Fibroblast of villous mesenchyme (primary cell): Measurements from ENCODE around the gene DNM3. TPM values are rescaled to one million over a fixed set of nuclear protein-coding genes. Genes with fewer than 3 reads are reported as not detected.

Experiments
- DNase-seq: peaks from one replicate; pipeline ENCODE4 v3.0.0-alpha.2; 2010; ENCODE audit warnings: low read depth
- H3K4me3 ChIP-seq: 2 replicates; pipeline ENCODE4 v1.5.1; 2011; ENCODE audit warnings: low read depth, mild to moderate bottlenecking, low read length
- total RNA-seq: library from RNA; depleted of rRNA; stranded (reverse); fragments of >200 nt; gene quantifications from 2 replicates; pipeline ENCODE4 v1.2.3, GENCODE V29; 2012
- TF ChIP-seq, protein P1 (sequence below): IDR thresholded peaks from 2 replicates; pipeline ENCODE4 v1.5.1; 2012; ENCODE audit warnings: low read depth, mild to moderate bottlenecking, low read length; ENCODE audit not compliant: insufficient read depth

DNM3 gene
- total RNA-seq, 1 donor = 2.2 TPM

DNA sequence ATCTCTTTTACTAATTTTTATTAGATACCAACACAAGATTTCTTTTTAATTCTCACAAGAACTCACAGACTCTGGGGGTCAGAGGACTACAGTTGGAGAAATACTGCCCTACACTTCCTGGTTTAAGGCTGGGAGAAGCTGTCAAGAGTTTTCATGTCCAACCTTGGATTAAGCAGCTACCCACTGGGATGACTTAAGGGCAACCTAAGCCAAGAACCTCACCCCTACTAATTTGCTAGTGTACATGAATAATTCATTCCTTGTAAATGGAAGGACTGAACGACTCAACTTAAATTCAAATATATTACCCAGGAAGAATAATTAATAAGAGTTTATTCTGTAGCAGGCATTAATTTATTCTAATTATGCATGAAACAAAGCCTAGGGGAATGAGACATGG lies 396.9 kb downstream of the DNM3 start:
- no peak overlapping the region for H3K4me3 ChIP-seq
- TF ChIP-seq, protein P1, sequence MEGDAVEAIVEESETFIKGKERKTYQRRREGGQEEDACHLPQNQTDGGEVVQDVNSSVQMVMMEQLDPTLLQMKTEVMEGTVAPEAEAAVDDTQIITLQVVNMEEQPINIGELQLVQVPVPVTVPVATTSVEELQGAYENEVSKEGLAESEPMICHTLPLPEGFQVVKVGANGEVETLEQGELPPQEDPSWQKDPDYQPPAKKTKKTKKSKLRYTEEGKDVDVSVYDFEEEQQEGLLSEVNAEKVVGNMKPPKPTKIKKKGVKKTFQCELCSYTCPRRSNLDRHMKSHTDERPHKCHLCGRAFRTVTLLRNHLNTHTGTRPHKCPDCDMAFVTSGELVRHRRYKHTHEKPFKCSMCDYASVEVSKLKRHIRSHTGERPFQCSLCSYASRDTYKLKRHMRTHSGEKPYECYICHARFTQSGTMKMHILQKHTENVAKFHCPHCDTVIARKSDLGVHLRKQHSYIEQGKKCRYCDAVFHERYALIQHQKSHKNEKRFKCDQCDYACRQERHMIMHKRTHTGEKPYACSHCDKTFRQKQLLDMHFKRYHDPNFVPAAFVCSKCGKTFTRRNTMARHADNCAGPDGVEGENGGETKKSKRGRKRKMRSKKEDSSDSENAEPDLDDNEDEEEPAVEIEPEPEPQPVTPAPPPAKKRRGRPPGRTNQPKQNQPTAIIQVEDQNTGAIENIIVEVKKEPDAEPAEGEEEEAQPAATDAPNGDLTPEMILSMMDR = no peak
- DNase-seq = no peak

DNA sequence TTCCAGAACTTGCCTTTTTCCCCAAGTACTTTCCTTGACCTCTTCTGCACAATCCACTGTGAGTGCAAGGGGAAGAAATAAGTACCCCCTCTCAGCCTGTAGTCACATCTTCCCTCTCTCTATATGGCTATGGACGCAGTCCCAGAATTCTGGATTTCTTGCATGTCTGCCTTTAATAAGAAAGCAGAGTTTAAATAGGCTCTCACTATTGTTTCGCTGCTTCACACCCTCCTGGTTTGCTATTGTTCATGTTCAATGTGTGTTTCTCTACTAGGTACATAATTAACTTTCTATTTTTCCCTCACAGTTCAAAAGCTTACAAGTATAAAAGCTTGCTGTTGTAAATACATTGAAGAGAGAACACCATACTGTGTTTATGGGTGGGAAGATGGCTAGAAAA lies 397.7 kb downstream of the DNM3 start:
- no peak for DNase-seq
- no peak overlapping the region for H3K4me3 ChIP-seq
- TF ChIP-seq, protein P1 = no peak

DNA sequence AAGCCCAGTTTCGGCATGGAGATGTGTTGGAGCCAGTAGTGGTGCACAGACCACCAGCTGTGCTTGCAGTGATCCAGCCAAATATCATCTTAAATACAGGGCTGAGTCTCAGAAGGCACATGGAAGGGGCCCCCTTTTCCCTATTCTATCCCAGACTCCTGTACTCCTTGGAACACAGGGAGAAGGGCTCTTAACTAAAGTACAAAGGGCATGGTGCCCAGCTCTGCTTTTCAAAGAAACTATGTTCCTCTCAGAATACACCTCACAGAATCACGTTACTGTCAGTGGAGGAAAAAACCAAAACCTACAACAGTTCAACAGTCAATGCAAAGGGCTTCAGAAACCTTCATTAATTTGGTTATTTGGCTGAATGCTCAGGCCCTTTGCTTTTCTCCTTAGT lies 398.6 kb downstream of the DNM3 start:
- no peak overlapping the region for H3K4me3 ChIP-seq
- TF ChIP-seq, protein P1 = no peak
- no peak for DNase-seq

DNA sequence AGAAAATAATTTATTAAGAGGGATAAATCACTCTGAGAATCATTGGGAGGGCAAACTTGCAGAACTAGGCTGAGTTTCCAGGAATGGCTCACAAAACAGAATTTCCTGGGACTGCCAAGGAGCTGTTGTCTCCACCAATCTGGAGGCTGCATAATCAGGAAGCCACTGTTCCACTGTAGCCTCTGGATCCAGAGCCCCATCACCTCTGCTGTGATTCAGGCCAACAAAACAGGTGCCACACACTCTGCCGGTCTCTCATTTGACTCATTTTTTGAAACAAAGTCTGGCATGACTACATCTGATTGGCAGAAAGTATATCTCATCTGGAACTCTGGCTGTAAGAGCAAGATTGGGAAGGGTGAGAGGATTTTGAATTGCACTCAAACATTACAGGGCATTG lies 400.2 kb downstream of the DNM3 start:
- no peak for DNase-seq

DNA sequence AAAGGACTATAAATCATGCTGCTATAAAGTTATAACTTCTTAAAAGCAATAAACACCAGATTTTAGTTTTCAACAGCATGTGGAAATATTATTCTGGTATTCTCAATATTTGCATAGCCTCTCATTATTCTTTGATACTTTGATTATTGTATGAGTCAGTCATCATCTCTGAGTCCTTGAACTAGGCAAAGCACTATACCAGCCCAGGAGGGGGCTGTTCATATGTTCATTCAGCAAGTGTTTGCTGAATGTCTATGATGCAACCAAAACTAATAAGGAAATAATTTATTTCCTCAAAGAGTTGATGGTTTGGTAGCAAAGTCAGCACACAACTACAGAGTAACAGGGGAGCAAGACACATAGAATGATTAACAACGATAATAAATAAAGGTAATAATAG lies 403.6 kb downstream of the DNM3 start:
- TF ChIP-seq, protein P1 = no peak
- DNase-seq = no peak
- no peak overlapping the region for H3K4me3 ChIP-seq

More for the DNA sequence above, 400.2 kb downstream of the DNM3 start:
- TF ChIP-seq, protein P1 = no peak
- H3K4me3 ChIP-seq = no peak overlapping the region

DNA sequence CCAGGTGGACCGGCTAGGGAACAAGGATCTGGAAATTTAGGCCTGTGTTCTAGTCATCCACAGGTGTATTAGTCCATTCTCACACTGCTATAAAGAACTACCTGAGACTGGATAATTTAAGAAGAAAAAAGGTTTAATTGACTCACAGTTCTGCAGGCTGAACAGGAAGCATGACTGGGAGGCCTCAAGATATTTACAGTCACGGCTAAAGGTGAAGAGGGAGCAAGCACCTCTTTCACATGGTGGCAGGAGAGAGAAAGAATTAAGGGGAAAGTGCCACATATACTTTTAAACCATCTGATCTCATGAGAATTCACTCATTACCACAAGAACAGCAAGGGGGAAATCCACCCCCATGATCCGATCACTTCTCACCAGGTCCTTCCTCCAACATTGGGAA lies 404.5 kb downstream of the DNM3 start:
- DNase-seq = no peak
- no peak overlapping the region for H3K4me3 ChIP-seq
- TF ChIP-seq, protein P1 = no peak
